IMR-90 (cell line): ENCODE data around the gene C6. TPM values are rescaled to one million over a fixed set of nuclear protein-coding genes. Genes with fewer than 3 reads are reported as not detected.

Experiments used
- ATAC-seq: fragments of 200-7000 bp; cut with Tn5 transposase; 2 replicates; pipeline ENCODE4 v1.9.1; 2020; ENCODE audit warnings: low read depth, mild to moderate bottlenecking, moderate library complexity
- BruUV-seq: library from RNA; stranded (reverse); fragments of 400-500 nt; replicated peaks from 2 replicates; lab custom pipeline; 2021; lab: Mats Ljungman, UMichigan
- CTCF ChIA-PET: fragments of 300-600 bp; formaldehyde crosslinking; extraction: SDS; loops from one replicate; lab custom pipeline; 2021; ENCODE audit warnings: antibody characterized with exemption; lab: Yijun Ruan, JAX
- POLR2A ChIA-PET: fragments of 300-600 bp; sonication (Branson Sonifier 250); formaldehyde crosslinking; loops from one replicate; lab custom pipeline; 2022; ENCODE audit warnings: antibody characterized with exemption; ENCODE audit not compliant: unreplicated experiment; lab: Charles Lee
- DNase-seq: peaks from one replicate; pipeline ENCODE4 v3.0.0; 2013
- H2AFZ ChIP-seq: replicated peaks from 2 replicates; pipeline ENCODE3; 2013; ENCODE audit warnings: low read length, mild to moderate bottlenecking; ENCODE audit not compliant: poor library complexity
- H2AK5ac ChIP-seq: 2 replicates; pipeline ENCODE4 v1.6.1; 2013; ENCODE audit warnings: low read depth, low read length, inconsistent platforms
- H2AK9ac ChIP-seq: replicated peaks from 2 replicates; pipeline ENCODE3; 2013; ENCODE audit warnings: mild to moderate bottlenecking, low read depth, low read length, moderate library complexity; ENCODE audit not compliant: poor library complexity
- H2BK120ac ChIP-seq: 2 replicates; pipeline ENCODE4 v1.6.1; 2013; ENCODE audit warnings: low read depth, low read length, inconsistent platforms
- H2BK15ac ChIP-seq: 3 replicates; pipeline ENCODE4 v1.6.1; 2013; ENCODE audit warnings: low read depth, low read length, inconsistent platforms
- H2BK20ac ChIP-seq: 2 replicates; pipeline ENCODE4 v1.6.1; 2013; ENCODE audit warnings: low read depth, mild to moderate bottlenecking, inconsistent platforms, low read length, moderate library complexity
- H2BK5ac ChIP-seq: 2 replicates; pipeline ENCODE4 v1.6.1; 2013; ENCODE audit warnings: mild to moderate bottlenecking, low read depth, low read length, inconsistent platforms; ENCODE audit not compliant: poor library complexity, severe bottlenecking
- H3K14ac ChIP-seq: replicated peaks from 2 replicates; pipeline ENCODE4 v1.6.1; 2013; ENCODE audit warnings: low read depth, low read length, inconsistent platforms
- H3K18ac ChIP-seq: 2 replicates; pipeline ENCODE4 v1.6.1; 2013; ENCODE audit warnings: low read depth, low read length, control low read depth
- H3K23ac ChIP-seq: 2 replicates; pipeline ENCODE4 v1.6.1; 2013; ENCODE audit warnings: low read depth, low read length, inconsistent platforms
- H3K27ac ChIP-seq: 2 replicates; pipeline ENCODE4 v1.5.1; 2013; ENCODE audit warnings: mild to moderate bottlenecking, control low read depth, low read length; ENCODE audit not compliant: insufficient read depth
- H3K27me3 ChIP-seq: 2 replicates; pipeline ENCODE4 v1.6.1; 2013; ENCODE audit warnings: low read length; ENCODE audit not compliant: control insufficient read depth, insufficient read depth
- H3K36me3 ChIP-seq: 2 replicates; pipeline ENCODE4 v1.6.1; 2013; ENCODE audit warnings: low read length, mixed read lengths; ENCODE audit not compliant: control insufficient read depth, insufficient read depth
- H3K4ac ChIP-seq: 2 replicates; pipeline ENCODE4 v1.6.1; 2013; ENCODE audit warnings: low read depth, low read length, inconsistent platforms
- H3K4me1 ChIP-seq: 2 replicates; pipeline ENCODE4 v1.6.1; 2013; ENCODE audit warnings: low read length, mixed read lengths; ENCODE audit not compliant: control insufficient read depth, insufficient read depth
- H3K4me2 ChIP-seq: 2 replicates; pipeline ENCODE4 v1.6.1; 2013; ENCODE audit warnings: low read depth, mild to moderate bottlenecking, control low read depth, low read length, moderate library complexity
- H3K4me3 ChIP-seq: 2 replicates; pipeline ENCODE4 v1.5.1; 2013; ENCODE audit warnings: low read depth, mild to moderate bottlenecking, control low read depth, low read length, moderate library complexity; ENCODE audit not compliant: insufficient read depth
- H3K56ac ChIP-seq: 2 replicates; pipeline ENCODE4 v1.6.1; 2013; ENCODE audit warnings: low read length, inconsistent platforms; ENCODE audit not compliant: insufficient read depth; ENCODE audit errors: extremely low read depth
- H3K79me1 ChIP-seq, 2 experiments: 2 replicates each; pipeline ENCODE4 v1.6.1; 2013; ENCODE audit warnings: low read length in 2 of 2, inconsistent platforms in 1 of 2, low read depth in 1 of 2
- H3K9ac ChIP-seq: 2 replicates; pipeline ENCODE4 v1.6.1; 2013; ENCODE audit warnings: low read depth, low read length, control low read depth
- H3K9me1 ChIP-seq: 2 replicates; pipeline ENCODE4 v1.6.1; 2013; ENCODE audit warnings: low read length, inconsistent platforms; ENCODE audit not compliant: insufficient read depth
- H3K9me3 ChIP-seq: 2 replicates; pipeline ENCODE4 v1.6.1; 2013; ENCODE audit warnings: low read length; ENCODE audit not compliant: control insufficient read depth, insufficient read depth
- H4K20me1 ChIP-seq: 2 replicates; pipeline ENCODE4 v1.6.1; 2013; ENCODE audit warnings: low read length, inconsistent platforms; ENCODE audit not compliant: insufficient read depth
- H4K5ac ChIP-seq: 2 replicates; pipeline ENCODE4 v1.6.1; 2013; ENCODE audit warnings: mild to moderate bottlenecking, low read depth, low read length, control low read depth
- H4K8ac ChIP-seq, 2 experiments: 2 replicates each; pipeline ENCODE4 v1.6.1; 2013; ENCODE audit warnings: low read depth in 2 of 2, low read length in 2 of 2, control low read depth in 1 of 2, inconsistent platforms in 1 of 2
- H4K91ac ChIP-seq: 2 replicates; pipeline ENCODE4 v1.6.1; 2013; ENCODE audit warnings: low read depth, low read length, inconsistent platforms; ENCODE audit not compliant: insufficient read depth
- MXI1 ChIP-seq: IDR thresholded peaks from 2 replicates; pipeline ENCODE4 v1.6.1; 2012; ENCODE audit warnings: low read depth, mild to moderate bottlenecking, low read length, moderate library complexity, borderline replicate concordance
- RAD21 ChIP-seq: IDR thresholded peaks from 2 replicates; pipeline ENCODE4 v1.6.1; 2012; ENCODE audit warnings: low read length, improper control_type of control experiment
- RCOR1 ChIP-seq: IDR thresholded peaks from 2 replicates; pipeline ENCODE4 v1.6.1; 2012; ENCODE audit warnings: mild to moderate bottlenecking, low read length, improper control_type of control experiment; ENCODE audit not compliant: insufficient replicate concordance
- SMC3 ChIP-seq: fragments of 150-350 bp; IDR thresholded peaks from 2 replicates; pipeline ENCODE4 v1.6.1; 2016; ENCODE audit warnings: low read depth, mild to moderate bottlenecking, antibody characterized with exemption, low read length, moderate library complexity
- WGBS, 2 experiments: methylation state at CpG; one replicate each; pipeline versions ENCODE4 v1.1.5 to v1.1.7; 2013; ENCODE audit warnings: missing lambda C conversion rate in 2 of 2; ENCODE audit not compliant: insufficient read length in 1 of 2; ENCODE audit errors: extremely low coverage in 2 of 2; 5-methylcytosine and 5-hydroxymethylcytosine counted together
- dilution Hi-C: fragments of 300-500 bp; cut with HindIII; formaldehyde crosslinking; loops from one replicate; pipeline ENCODE4 v1.14.3; 2018; ENCODE audit warnings: low sequenced_read_pairs; ENCODE audit not compliant: unreplicated experiment
- in situ Hi-C: fragments of 300-500 bp; cut with MboI; formaldehyde crosslinking; loops from 3 replicates; pipeline ENCODE4 v1.14.3; 2019; ENCODE audit warnings: low sequenced_read_pairs, inconsistent platforms, mixed read lengths
- intact Hi-C: fragments of 100-400 bp; cut with micrococcal nuclease; formaldehyde crosslinking; loops from 2 replicates; pipeline ENCODE4 v1.10.0; 2022
- polyA plus RNA-seq, 3 experiments: library from polyadenylated mRNA; depleted of rRNA; stranded (reverse); fragments of >200 nt; gene quantifications; 2 replicates each; pipeline ENCODE4 v1.2.3, GENCODE V29; 2012; ENCODE audit warnings: low replicate concordance in 1 of 3
- total RNA-seq: library from RNA; depleted of rRNA; stranded (reverse); fragments of >200 nt; gene quantifications from 2 replicates; pipeline ENCODE4 v1.2.3, GENCODE V29; 2012
- TF ChIP-seq, protein P1 (sequence below): conservative IDR thresholded peaks from 2 replicates; pipeline ENCODE4 v1.5.1; 2012; ENCODE audit warnings: mild to moderate bottlenecking, low read depth, low read length, improper control_type of control experiment

Gene C6
- total and polyA plus RNA-seq, 2 of the 4 experiments (the other 2 are of a cell fraction): 0.05 to 0.18 TPM

- Histone ChIP-seq H4K8ac (no peak overlapping the region), H2AFZ (no peak overlapping the region), H2AK5ac (no peak overlapping the region), H3K9me3 (0 out of 2 replicates have a peak, but pooled peaks cover 2% of the 10 kb centered on the region), H4K91ac (no peak overlapping the region), H3K4me3 (no peak overlapping the region), H3K79me1 (no peaks in the 10 kb centered on the region), H4K5ac (no peak overlapping the region), H2BK20ac (no peak overlapping the region), H2BK120ac (no peak overlapping the region), H2BK15ac (no peak overlapping the region), H3K18ac (no peak overlapping the region), H4K20me1 (no peaks in the 10 kb centered on the region), H3K56ac (no peak overlapping the region), H3K9me1 (no peaks in the 10 kb centered on the region), H2AK9ac (no peak overlapping the region), H3K4me1 (no peaks in the 10 kb centered on the region), H3K9ac (no peak overlapping the region), H3K27me3 (no peaks in the 10 kb centered on the region), H3K27ac (no peak overlapping the region), H3K4me2 (no peak overlapping the region), H3K4ac (no peak overlapping the region), H3K14ac (no peak overlapping the region), H2BK5ac (no peak overlapping the region), H3K36me3 (no peaks in the 10 kb centered on the region), H3K23ac (no peak overlapping the region)
- DNase-seq (no peak), ATAC-seq (no peak)
- ChIA-PET CTCF (no interaction called here), POLR2A (no interaction called here)
- intact Hi-C loops: no loop called here
- no TSS peak for BruUV-seq
- TF ChIP-seq SMC3 (no peak), MXI1 (no peak), RAD21 (no peak), RCOR1 (no peak)
- TF ChIP-seq, protein P1, sequence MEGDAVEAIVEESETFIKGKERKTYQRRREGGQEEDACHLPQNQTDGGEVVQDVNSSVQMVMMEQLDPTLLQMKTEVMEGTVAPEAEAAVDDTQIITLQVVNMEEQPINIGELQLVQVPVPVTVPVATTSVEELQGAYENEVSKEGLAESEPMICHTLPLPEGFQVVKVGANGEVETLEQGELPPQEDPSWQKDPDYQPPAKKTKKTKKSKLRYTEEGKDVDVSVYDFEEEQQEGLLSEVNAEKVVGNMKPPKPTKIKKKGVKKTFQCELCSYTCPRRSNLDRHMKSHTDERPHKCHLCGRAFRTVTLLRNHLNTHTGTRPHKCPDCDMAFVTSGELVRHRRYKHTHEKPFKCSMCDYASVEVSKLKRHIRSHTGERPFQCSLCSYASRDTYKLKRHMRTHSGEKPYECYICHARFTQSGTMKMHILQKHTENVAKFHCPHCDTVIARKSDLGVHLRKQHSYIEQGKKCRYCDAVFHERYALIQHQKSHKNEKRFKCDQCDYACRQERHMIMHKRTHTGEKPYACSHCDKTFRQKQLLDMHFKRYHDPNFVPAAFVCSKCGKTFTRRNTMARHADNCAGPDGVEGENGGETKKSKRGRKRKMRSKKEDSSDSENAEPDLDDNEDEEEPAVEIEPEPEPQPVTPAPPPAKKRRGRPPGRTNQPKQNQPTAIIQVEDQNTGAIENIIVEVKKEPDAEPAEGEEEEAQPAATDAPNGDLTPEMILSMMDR: no peak
- dilution Hi-C loops: no loop called here
- no CpG with 5 or more reads among the region's 1 CpG for WGBS, 2 experiments
- in situ Hi-C loops: no loop called here
Observed at GRCh38 chr5:41201082-41201772, 12.1 kb downstream of the C6 start.
